Islet precursor cell (in vitro differentiated cells): ENCODE results near the gene SPRYD4.
"Not testable (repeated sequence)": the region's sequence is repeated elsewhere in the genome, so short reads cannot be mapped to it uniquely, and the experiment has no call there.

Source experiments
- DNase-seq: peaks from one replicate; pipeline ENCODE4 v3.0.0-alpha.2; 2018

Gene SPRYD4

GRCh38 chr12:56477521-56478225, 9.3 kb downstream of the SPRYD4 start:
- peak; percentile 50 for DNase-seq

GRCh38 chr12:56479625-56480024, 11.2 kb downstream of the SPRYD4 start:
- DNase-seq = peak; percentile 38

GRCh38 chr12:56484566-56484965, 16.2 kb downstream of the SPRYD4 start:
- DNase-seq = no peak

- no peak for DNase-seq
Measured at GRCh38 chr12:56486694-56487093, 18.3 kb downstream of the SPRYD4 start.

GRCh38 chr12:56487448-56488040, 19.2 kb downstream of the SPRYD4 start:
- DNase-seq = peak; percentile 80

GRCh38 chr12:56488041-56488955, 19.9 kb downstream of the SPRYD4 start, which contains the start of gene GLS2:
TSS of gene GLS2 (minus strand) at chr12:56488161. CDS start at chr12:56488118, 43 bp downstream.
- peak; percentile 89 for DNase-seq

- DNase-seq = no peak
Measured at GRCh38 chr12:56490360-56490759, 22.0 kb downstream of the SPRYD4 start.

- DNase-seq = not testable (repeated sequence)
Measured at GRCh38 chr12:56493409-56494105, 25.2 kb downstream of the SPRYD4 start.

GRCh38 chr12:56494106-56494415, 25.7 kb downstream of the SPRYD4 start:
- not testable (repeated sequence) for DNase-seq

GRCh38 chr12:56494481-56494880, 26.1 kb downstream of the SPRYD4 start:
- DNase-seq = not testable (repeated sequence)

GRCh38 chr12:56496704-56497103, 28.3 kb downstream of the SPRYD4 start:
- DNase-seq = peak; percentile 70

- not testable (repeated sequence) for DNase-seq
Measured at GRCh38 chr12:56498126-56498902, 29.9 kb downstream of the SPRYD4 start.

- not testable (repeated sequence) for DNase-seq
Measured at GRCh38 chr12:56499452-56499851, 31.1 kb downstream of the SPRYD4 start.

GRCh38 chr12:56499879-56500278, 31.5 kb downstream of the SPRYD4 start:
- DNase-seq = not testable (repeated sequence)

- DNase-seq = no peak
Measured at GRCh38 chr12:56510786-56511185, 42.4 kb downstream of the SPRYD4 start.

GRCh38 chr12:56514014-56514318, 45.6 kb downstream of the SPRYD4 start:
- DNase-seq = not testable (repeated sequence)

- no peak for DNase-seq
Measured at GRCh38 chr12:56517854-56518253, 49.5 kb downstream of the SPRYD4 start.

- no peak for DNase-seq
Measured at GRCh38 chr12:56518570-56518969, 50.2 kb downstream of the SPRYD4 start.

GRCh38 chr12:56520048-56520447, 51.7 kb downstream of the SPRYD4 start:
- DNase-seq = no peak

GRCh38 chr12:56520506-56520905, 52.1 kb downstream of the SPRYD4 start:
- no peak for DNase-seq

- no peak for DNase-seq
Measured at GRCh38 chr12:56521209-56521589, 52.8 kb downstream of the SPRYD4 start.
